Measurements from ENCODE around the gene TAAR1. TPM values are rescaled to one million over a fixed set of nuclear protein-coding genes. Genes with fewer than 3 reads are reported as not detected.
"Not testable (repeated sequence)": the region's sequence is repeated elsewhere in the genome, so short reads cannot be mapped to it uniquely, and the experiment has no call there.

Gene TAAR1
- total and polyA plus RNA-seq, 2 donors: 0.05 TPM; not detected in 1

DNA sequence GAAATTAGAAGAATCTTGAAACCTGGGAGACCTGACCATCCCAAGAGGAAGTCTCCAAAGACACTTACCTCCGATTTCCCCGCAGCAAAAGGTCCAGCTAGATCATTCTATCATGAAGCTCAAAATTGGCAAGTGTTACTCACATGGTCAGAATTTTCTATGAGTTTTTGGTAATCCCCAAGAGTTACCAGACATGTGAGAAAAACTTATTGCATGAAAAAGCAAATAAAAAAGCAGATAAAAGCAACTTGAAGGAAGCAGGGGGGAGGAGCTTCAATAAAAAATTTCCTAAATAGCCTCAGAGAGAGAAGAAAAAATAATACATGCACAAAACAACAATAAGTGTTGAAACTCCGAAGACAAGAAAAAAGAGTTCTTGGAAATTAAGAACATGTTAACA, 27.5 kb upstream of the TAAR1 start:
- Histone ChIP-seq H3K27me3 (ENCODE audit: control insufficient read depth in 2 of 2, insufficient read depth in 1 of 2, low read length in 1 of 2) (no peaks in the 10 kb centered on the region), H3K9me3 (ENCODE audit: control insufficient read depth in 2 of 2, insufficient read depth in 1 of 2, low read length in 1 of 2) (no peaks in the 10 kb centered on the region), H3K4me3 (ENCODE audit: low read length in 2 of 2) (no peak overlapping the region), H3K27ac (ENCODE audit: low read depth in 1 of 2, low read length in 1 of 2) (no peak overlapping the region), H3K36me3 (ENCODE audit: control insufficient read depth in 2 of 2, insufficient read depth in 2 of 2, low read length in 1 of 2) (no peaks in the 10 kb centered on the region), H3K4me1 (ENCODE audit: control insufficient read depth in 2 of 2, insufficient read depth in 2 of 2, low read length in 2 of 2) (no peaks in the 10 kb centered on the region)
- DNase-seq (ENCODE audit: low read depth in 6 of 9, low spot score in 9 of 9): no peak
- 86% methylated on average over 3 of the region's 3 CpGs for WGBS

DNA sequence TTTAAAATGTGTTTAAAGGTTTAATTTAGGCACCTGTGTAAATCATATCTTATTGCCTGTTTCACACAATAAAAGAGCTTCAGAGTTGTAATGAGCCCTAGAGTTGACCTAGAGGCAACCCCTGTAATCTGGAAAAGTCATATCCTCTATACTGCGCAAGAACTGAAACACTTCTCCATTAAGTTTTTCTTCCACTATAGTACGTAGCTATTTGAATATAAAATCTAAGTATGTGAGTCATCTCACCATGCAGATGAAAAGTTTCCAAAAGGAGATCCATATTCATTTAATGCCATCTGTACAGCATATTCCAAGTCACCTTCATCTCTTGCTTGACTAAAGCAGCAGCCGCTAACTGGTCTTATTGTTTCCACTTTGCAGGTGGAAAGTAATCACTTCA, 26.0 kb upstream of the TAAR1 start:
- Histone ChIP-seq H3K27me3 (ENCODE audit: control insufficient read depth in 2 of 2, insufficient read depth in 1 of 2, low read length in 1 of 2) (no peaks in the 10 kb centered on the region), H3K4me1 (ENCODE audit: control insufficient read depth in 2 of 2, insufficient read depth in 2 of 2, low read length in 2 of 2) (no peaks in the 10 kb centered on the region), H3K27ac (ENCODE audit: low read depth in 1 of 2, low read length in 1 of 2) (no peak overlapping the region), H3K9me3 (ENCODE audit: control insufficient read depth in 2 of 2, insufficient read depth in 1 of 2, low read length in 1 of 2) (no peaks in the 10 kb centered on the region), H3K36me3 (ENCODE audit: control insufficient read depth in 2 of 2, insufficient read depth in 2 of 2, low read length in 1 of 2) (no peaks in the 10 kb centered on the region), H3K4me3 (ENCODE audit: low read length in 2 of 2) (no peak overlapping the region)
- WGBS: 94% methylated on average over 3 of the region's 3 CpGs
- no peak for DNase-seq (ENCODE audit: low read depth in 6 of 9, low spot score in 9 of 9)

DNA sequence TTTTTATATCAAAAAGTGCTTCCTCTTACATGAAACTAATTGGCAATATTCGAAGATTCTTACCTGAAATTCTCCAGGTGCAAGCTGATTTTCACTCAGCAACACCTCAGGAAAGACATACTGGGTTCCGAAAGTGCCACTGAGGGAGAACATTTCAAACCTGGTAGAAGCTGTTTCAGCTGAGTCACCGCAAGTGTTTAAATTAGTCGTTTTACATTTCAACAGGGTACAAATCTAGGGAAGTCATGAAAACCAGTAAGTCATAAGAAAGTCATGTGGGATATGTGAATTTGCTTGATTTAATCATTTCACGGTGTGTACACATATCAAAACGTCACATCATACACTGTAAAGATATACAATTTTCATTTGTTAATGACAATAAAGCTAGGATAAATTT, 25.3 kb upstream of the TAAR1 start:
- Histone ChIP-seq H3K4me1 (ENCODE audit: control insufficient read depth in 2 of 2, insufficient read depth in 2 of 2, low read length in 2 of 2) (no peaks in the 10 kb centered on the region), H3K27ac (ENCODE audit: low read depth in 1 of 2, low read length in 1 of 2) (no peak overlapping the region), H3K36me3 (ENCODE audit: control insufficient read depth in 2 of 2, insufficient read depth in 2 of 2, low read length in 1 of 2) (no peaks in the 10 kb centered on the region), H3K27me3 (ENCODE audit: control insufficient read depth in 2 of 2, insufficient read depth in 1 of 2, low read length in 1 of 2) (no peaks in the 10 kb centered on the region), H3K9me3 (ENCODE audit: control insufficient read depth in 2 of 2, insufficient read depth in 1 of 2, low read length in 1 of 2) (no peaks in the 10 kb centered on the region), H3K4me3 (ENCODE audit: low read length in 2 of 2) (no peak overlapping the region)
- WGBS: 93% methylated on average over 6 of the region's 6 CpGs
- no peak for DNase-seq (ENCODE audit: low read depth in 6 of 9, low spot score in 9 of 9)

DNA sequence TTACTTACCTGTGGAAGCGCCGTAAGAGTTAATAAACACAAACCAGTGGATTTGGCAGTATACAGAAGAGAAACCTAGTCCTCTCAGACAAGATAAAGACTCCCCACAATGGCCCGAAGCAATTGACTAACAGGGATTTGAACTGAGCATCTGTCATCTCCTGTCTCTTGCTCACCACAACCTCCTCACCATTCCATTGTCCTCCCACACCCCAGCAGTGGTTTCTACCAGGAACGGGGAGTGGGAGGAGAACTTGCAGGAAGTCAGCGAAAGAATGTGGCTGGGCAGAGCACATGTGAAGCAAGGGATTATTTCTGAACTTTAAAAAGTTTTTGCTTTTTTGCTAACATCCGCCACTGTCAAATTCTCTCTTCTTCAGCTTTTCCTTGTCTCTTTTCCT, 24.6 kb upstream of the TAAR1 start:
- Histone ChIP-seq H3K9me3 (ENCODE audit: control insufficient read depth in 2 of 2, insufficient read depth in 1 of 2, low read length in 1 of 2) (no peaks in the 10 kb centered on the region), H3K27ac (ENCODE audit: low read depth in 1 of 2, low read length in 1 of 2) (no peak overlapping the region), H3K4me3 (ENCODE audit: low read length in 2 of 2) (no peak overlapping the region), H3K4me1 (ENCODE audit: control insufficient read depth in 2 of 2, insufficient read depth in 2 of 2, low read length in 2 of 2) (no peaks in the 10 kb centered on the region), H3K27me3 (ENCODE audit: control insufficient read depth in 2 of 2, insufficient read depth in 1 of 2, low read length in 1 of 2) (no peaks in the 10 kb centered on the region), H3K36me3 (ENCODE audit: control insufficient read depth in 2 of 2, insufficient read depth in 2 of 2, low read length in 1 of 2) (no peaks in the 10 kb centered on the region)
- DNase-seq (ENCODE audit: low read depth in 6 of 9, low spot score in 9 of 9): no peak
- 78% methylated on average over 6 of the region's 6 CpGs for WGBS

DNA sequence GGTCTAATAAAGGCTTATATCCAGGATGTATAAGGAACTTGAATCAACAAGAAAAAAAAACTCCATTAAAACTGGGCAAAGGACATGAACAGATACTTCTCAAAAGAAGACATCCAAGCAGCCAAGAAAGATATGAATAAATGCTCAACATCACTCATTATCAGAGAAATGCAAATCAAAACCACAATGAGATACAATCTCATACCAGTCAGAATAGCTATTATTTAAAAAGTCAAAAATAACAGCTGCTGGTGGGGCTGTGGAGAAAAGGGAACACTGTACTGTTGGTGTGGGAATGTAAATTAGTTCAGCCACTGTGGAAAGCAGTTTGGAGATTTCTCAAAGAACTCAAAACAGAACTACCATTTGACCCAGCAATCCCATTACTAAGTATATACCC, 20.1 kb upstream of the TAAR1 start:
- H3K27ac ChIP-seq (ENCODE audit: low read depth in 1 of 2, low read length in 1 of 2); H3K36me3 ChIP-seq (ENCODE audit: control insufficient read depth in 2 of 2, insufficient read depth in 2 of 2, low read length in 1 of 2); H3K4me1 ChIP-seq (ENCODE audit: control insufficient read depth in 2 of 2, insufficient read depth in 2 of 2, low read length in 2 of 2); H3K4me3 ChIP-seq (ENCODE audit: low read length in 2 of 2); DNase-seq (ENCODE audit: low read depth in 6 of 9, low spot score in 9 of 9); H3K9me3 ChIP-seq (ENCODE audit: control insufficient read depth in 2 of 2, insufficient read depth in 1 of 2, low read length in 1 of 2); H3K27me3 ChIP-seq (ENCODE audit: control insufficient read depth in 2 of 2, insufficient read depth in 1 of 2, low read length in 1 of 2): not testable (repeated sequence)

DNA sequence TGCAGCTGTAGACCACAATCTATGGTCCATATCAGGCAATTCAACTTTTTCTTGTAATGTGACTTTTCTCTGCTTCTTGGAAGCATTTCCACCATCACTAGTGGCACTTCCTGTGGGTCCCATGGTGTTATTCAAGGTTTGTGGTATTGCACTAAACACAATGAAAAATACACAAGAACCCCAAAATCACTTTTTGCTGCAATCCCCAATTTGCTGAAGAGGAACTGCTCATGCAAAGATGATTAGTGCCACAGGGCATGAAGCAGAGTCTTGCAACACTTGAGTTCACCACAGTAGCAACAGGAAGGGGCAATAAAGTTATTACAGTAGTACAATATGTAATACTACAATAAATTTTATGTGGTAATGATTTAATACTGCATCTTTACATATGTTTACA, 16.8 kb upstream of the TAAR1 start:
- no peak overlapping the region for H3K27ac ChIP-seq (ENCODE audit: low read depth in 1 of 2, low read length in 1 of 2)

DNA sequence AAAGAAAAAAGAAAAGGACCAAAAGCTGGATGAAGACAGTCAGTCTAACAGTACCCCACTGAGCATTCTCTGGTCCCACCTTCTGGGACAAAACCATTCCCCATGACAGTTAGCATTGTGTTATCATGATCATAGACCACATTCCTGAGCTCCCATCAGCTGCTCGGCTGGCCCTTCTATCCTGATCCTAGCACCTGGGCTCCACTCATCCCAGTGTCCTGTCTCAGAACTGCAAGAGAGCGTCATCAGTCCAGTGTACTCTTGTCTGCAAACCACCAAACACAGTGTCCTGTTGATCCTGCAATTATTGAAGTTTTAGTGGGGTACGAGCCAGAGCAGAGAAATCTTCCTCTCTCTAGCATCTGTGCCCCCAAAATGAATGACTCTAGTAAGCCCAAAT, 16.0 kb upstream of the TAAR1 start:
- no peak for DNase-seq (ENCODE audit: low read depth in 6 of 9, low spot score in 9 of 9)
- 94% methylated on average over 3 of the region's 3 CpGs for WGBS

More for the DNA sequence above, 16.8 kb upstream of the TAAR1 start:
- Histone ChIP-seq H3K27me3 (ENCODE audit: control insufficient read depth in 2 of 2, insufficient read depth in 1 of 2, low read length in 1 of 2) (no peaks in the 10 kb centered on the region), H3K9me3 (ENCODE audit: control insufficient read depth in 2 of 2, insufficient read depth in 1 of 2, low read length in 1 of 2) (no peaks in the 10 kb centered on the region), H3K36me3 (ENCODE audit: control insufficient read depth in 2 of 2, insufficient read depth in 2 of 2, low read length in 1 of 2) (no peaks in the 10 kb centered on the region), H3K4me1 (ENCODE audit: control insufficient read depth in 2 of 2, insufficient read depth in 2 of 2, low read length in 2 of 2) (no peaks in the 10 kb centered on the region), H3K4me3 (ENCODE audit: low read length in 2 of 2) (no peak overlapping the region)
- no peak for DNase-seq (ENCODE audit: low read depth in 6 of 9, low spot score in 9 of 9)

DNA sequence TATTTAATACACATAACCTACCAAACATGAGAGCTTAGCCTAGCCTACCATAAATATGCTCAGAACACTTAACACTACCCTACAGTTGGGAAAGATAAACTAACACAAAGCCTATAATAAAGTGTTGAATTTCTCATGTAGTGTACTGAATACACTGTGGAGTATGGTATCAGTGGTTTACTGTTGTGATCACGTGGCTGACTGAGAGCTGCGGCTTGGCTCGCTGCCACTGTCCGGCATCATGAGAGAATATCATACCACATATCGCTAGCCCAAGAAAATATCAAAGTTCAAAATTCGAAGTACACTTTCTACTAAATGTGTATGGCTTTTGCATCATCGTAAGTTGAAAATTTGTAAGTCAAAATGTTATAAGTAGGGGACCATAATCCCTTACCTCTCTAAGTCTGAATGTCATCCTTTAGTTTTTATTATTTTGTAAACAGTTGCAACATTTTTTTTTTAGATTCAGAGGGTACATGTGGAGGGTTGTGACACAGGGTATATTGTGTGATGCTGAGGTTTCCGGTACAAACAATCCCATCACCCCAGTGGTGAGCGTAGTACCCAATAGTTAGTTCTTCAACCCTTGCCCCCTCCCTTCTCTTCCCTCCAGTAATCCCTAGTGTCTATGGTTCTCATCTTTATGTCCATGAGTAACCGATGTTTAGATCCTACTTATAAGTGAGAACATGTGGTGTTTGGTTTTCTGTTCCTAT, 14.6 kb upstream of the TAAR1 start:
- Histone ChIP-seq H3K4me1 (ENCODE audit: control insufficient read depth in 2 of 2, insufficient read depth in 2 of 2, low read length in 2 of 2) (no peaks in the 10 kb centered on the region), H3K27me3 (ENCODE audit: control insufficient read depth in 2 of 2, insufficient read depth in 1 of 2, low read length in 1 of 2) (no peaks in the 10 kb centered on the region), H3K27ac (ENCODE audit: low read depth in 1 of 2, low read length in 1 of 2) (no peak overlapping the region), H3K36me3 (ENCODE audit: control insufficient read depth in 2 of 2, insufficient read depth in 2 of 2, low read length in 1 of 2) (no peaks in the 10 kb centered on the region), H3K9me3 (ENCODE audit: control insufficient read depth in 2 of 2, insufficient read depth in 1 of 2, low read length in 1 of 2) (no peaks in the 10 kb centered on the region), H3K4me3 (ENCODE audit: low read length in 2 of 2) (no peak overlapping the region)
- WGBS: 96% methylated on average over 10 of the region's 10 CpGs
- no peak for DNase-seq (ENCODE audit: low read depth in 6 of 9, low spot score in 9 of 9)

More for the DNA sequence above, 16.0 kb upstream of the TAAR1 start:
- Histone ChIP-seq H3K27me3 (ENCODE audit: control insufficient read depth in 2 of 2, insufficient read depth in 1 of 2, low read length in 1 of 2) (no peaks in the 10 kb centered on the region), H3K36me3 (ENCODE audit: control insufficient read depth in 2 of 2, insufficient read depth in 2 of 2, low read length in 1 of 2) (no peaks in the 10 kb centered on the region), H3K4me1 (ENCODE audit: control insufficient read depth in 2 of 2, insufficient read depth in 2 of 2, low read length in 2 of 2) (no peaks in the 10 kb centered on the region), H3K9me3 (ENCODE audit: control insufficient read depth in 2 of 2, insufficient read depth in 1 of 2, low read length in 1 of 2) (no peaks in the 10 kb centered on the region), H3K27ac (ENCODE audit: low read depth in 1 of 2, low read length in 1 of 2) (no peak overlapping the region), H3K4me3 (ENCODE audit: low read length in 2 of 2) (no peak overlapping the region)

DNA sequence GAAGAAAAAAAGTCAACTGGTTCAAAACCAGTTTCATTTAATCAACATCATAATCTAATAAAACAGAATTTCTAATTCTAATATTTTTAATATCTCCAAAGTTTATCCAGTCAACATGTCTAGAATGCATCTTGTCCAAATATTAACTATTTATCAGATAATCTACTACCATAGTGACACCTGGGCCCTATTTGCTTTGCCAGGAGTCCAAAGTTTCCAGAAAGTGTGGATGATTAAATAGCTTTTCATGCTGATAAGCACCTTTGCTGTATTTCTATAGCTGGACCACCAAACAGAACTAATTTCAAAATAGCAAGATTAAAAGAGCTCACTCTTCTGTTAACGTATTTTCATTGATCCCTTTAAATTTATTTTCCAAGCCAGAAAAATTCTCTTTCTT, 12.3 kb upstream of the TAAR1 start:
- WGBS: 99% methylated on average over 1 of the region's 1 CpG
- Histone ChIP-seq H3K27ac (ENCODE audit: low read depth in 1 of 2, low read length in 1 of 2) (no peak overlapping the region), H3K27me3 (ENCODE audit: control insufficient read depth in 2 of 2, insufficient read depth in 1 of 2, low read length in 1 of 2) (no peaks in the 10 kb centered on the region), H3K9me3 (ENCODE audit: control insufficient read depth in 2 of 2, insufficient read depth in 1 of 2, low read length in 1 of 2) (no peaks in the 10 kb centered on the region), H3K4me3 (ENCODE audit: low read length in 2 of 2) (no peak overlapping the region), H3K36me3 (ENCODE audit: control insufficient read depth in 2 of 2, insufficient read depth in 2 of 2, low read length in 1 of 2) (no peaks in the 10 kb centered on the region), H3K4me1 (ENCODE audit: control insufficient read depth in 2 of 2, insufficient read depth in 2 of 2, low read length in 2 of 2) (no peaks in the 10 kb centered on the region)
- DNase-seq (ENCODE audit: low read depth in 6 of 9, low spot score in 9 of 9): no peak

Data from thymus (tissue), 11 donors.